ENCODE measurements around the gene MAGEL2.

The MAGEL2 gene

DNA sequence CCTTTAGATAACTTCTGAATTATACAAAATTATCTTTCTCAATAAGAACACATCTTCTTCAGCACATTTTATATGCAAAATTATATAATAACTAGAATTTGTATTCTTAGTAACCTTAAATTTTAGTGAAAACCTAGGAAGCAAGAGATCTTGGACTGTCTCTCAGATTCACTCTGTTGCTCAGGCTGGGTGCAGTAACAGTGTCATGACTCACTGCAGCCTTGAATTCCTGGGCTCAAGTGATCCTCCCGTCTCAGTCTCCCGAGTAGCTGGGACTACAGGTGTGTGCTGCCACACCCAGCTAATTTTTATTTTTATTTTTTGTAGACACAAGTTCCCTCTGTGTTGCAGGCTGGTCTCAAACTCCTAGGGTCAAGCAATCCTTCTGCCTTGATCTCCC is 52.3 kb downstream of the MAGEL2 start:
- no peak for TF ChIP-seq CTCF (IDR thresholded peaks at IDR 0.05; ENCODE audit: low read depth, low read length, missing control alignments)
- H3K4me3 ChIP-seq (replicated peaks; ENCODE audit: low read depth, low read length), result no peak overlapping the region
- no peak for DNase-seq (ENCODE audit: extremely low read depth, low read depth)

GRCh38 chr15:23594252-23594770 is 53.4 kb downstream of the MAGEL2 start:
- no peak for TF ChIP-seq CTCF (IDR thresholded peaks at IDR 0.05; ENCODE audit: low read depth, low read length, missing control alignments)
- no peak for DNase-seq (ENCODE audit: extremely low read depth, low read depth)
- no peak overlapping the region for H3K4me3 ChIP-seq (replicated peaks; ENCODE audit: low read depth, low read length)

Data from HFF-Myc (cell line).